GM19468 (cell line): ENCODE data around the gene PDCD2L.
"Not testable (repeated sequence)": the region's sequence is repeated elsewhere in the genome, so short reads cannot be mapped to it uniquely, and the experiment has no call there.

Experiments
- ATAC-seq: cut with Tn5 transposase; IDR thresholded peaks from one replicate; pipeline ENCODE4 v1.9.1; 2021; ENCODE audit warnings: mild to moderate bottlenecking, moderate library complexity, moderate number of reproducible peaks; ENCODE audit not compliant: unreplicated experiment; ENCODE audit errors: extremely low read depth

Gene PDCD2L

DNA sequence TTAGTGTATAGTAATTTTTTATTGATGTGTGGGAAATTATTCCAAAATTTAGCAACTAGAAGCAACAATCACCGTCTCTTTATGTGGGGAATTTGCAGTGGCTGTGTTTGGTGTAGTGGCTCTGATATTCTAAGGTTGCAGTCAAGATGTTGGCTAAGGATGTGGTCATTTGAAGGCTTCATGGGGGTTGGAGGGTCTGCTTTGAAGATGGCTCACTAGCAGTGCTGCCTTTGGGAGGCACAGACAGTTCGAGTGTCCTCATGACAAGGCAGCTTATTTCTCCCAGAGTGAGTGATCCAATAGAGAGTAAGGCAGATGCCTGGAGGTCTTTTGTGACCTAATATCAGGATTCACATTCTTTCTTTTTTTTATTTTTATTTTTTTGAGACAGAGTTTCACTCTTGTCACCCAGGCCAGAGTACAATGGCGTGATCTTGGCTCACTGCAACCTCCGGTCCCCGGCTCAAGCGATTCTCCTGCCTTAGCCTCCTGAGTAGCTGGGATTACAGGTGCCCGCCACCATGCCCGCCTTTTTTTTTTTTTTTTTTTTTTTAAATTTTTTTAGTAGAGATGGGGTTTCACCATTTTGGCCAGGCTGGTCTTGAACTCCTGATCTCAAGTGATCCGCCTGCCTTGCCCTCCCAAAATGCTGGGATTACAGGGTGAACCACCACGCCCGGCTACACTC, 30.5 kb upstream of the PDCD2L start:
- ATAC-seq = no peak

DNA sequence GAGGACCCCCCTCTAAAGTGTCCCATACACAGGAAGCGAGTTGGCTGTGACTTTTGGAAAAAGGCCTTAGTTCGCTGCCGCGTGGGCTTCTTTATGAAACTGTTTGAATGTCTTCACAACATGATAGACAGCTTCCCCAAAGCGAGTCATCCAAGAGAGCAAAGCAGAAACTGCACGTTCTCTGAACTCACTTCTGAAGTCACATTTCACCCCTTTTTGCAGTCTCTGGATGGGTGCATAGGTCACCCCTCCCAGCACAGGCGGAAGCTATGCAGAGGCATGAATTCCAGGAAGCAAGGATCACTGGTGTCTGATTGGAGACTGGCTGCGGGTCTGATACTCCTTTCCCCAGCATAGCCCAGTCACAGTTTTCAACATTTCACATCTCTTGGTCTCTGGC, 28.6 kb upstream of the PDCD2L start:
- ATAC-seq = no peak

DNA sequence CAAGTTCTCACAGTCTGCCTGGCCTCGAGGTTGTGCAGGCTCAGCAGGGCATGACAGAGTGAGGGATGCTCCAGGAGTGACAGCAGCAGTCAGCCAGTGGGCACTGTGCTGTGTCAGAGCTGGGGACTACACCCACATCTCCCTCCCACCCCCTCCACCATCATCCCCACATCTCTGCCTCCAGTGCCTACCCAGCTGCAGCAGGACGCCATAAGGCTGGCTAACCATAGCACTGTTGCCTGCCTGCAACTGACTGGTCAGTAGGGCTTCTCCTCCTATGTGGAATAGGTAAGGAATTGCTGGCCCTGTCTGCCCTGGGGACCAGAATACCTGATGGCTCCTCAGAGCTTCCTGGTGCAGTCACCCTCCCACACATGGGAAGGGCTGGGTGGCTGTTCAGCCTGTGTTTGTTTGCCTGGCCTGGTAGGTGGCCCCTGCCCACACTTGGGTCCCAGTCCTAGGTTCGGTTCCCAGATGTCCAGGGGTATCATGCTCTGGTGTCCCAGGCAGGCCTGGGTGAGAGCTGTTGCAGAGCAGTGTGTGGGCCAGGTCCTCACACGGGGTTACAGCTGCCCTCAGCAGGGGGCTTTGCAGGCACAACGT, 23.5 kb upstream of the PDCD2L start:
- no peak for ATAC-seq

DNA sequence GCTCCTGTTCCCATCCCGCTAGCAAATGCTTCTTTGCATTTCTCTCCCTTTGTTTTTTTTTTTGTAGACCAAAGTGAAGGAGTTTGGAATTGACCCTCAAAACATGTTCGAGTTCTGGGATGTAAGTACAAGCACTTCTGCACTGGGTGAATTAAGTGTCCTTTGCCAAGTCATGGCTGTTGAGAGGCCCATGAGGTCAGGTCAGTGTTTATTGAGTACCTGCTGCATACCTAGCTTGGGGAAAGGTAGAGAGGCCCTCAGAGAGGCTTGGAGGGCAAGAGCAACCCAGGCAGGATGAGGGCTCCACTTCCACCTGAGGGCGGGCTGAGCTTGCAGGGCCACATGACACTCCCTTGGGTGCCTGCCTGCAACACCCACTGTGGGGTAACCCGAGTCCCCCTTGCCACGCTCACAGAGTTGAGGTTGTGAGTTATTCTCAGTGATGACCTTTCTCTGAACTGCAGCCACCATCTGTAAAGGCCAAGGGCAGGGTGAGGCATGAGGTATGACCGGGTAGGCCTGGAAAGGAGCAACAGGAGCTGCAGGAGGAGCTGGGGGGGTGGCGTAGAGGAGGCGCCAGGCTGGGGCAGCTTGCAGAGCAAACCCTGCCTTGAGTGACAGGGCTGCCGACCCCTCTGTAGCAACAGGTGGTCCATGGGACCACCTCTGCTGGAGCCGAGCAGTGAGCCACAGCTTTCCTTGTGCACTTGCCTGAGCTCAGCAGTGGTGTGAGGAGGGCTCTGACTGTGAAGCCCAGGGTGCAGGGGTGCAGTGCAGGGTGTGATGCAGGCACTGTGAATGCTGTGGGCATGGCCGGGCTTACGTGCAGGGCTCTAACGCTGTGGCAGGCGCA, 22.6 kb upstream of the PDCD2L start:
- no peak for ATAC-seq

DNA sequence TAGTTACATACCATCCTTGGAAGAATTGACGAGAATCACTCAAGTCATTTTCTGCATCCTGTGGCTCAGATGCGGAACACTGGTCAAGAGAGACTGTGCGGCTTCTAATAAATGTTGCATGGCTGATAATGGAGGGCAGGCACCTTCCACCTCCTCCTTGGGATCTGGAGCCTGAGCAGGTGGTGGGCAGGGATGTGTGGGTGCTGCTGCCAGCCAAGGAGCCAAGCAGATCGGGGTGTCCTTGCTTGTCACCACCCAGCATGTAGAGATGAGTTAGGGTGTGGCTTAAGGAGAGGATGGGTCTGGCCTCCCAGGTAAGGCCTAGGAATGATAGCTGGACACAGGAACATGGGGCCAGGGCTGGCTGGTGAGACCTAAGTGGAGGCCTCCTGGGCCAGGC, 21.7 kb upstream of the PDCD2L start:
- no peak for ATAC-seq

DNA sequence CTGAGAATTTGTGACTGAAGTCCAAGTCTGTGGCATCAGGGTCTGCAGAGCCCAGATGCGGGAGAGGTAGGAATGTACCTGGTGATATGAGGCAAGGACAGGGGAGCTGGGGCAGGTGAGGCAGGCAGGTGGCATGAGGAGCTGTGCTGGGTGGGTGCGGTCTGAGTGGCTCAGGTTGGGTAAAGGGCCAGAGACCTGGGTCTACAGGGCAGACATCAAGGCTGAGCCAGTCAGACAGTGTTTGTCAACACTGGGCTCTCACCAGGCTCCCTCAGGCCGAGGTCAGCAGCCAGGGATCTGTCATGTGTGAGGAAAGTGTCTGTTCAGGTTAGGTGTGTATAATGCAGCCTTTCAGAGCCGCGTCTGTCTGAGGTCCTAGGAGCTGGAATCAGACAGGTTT, 20.6 kb upstream of the PDCD2L start:
- no peak for ATAC-seq

DNA sequence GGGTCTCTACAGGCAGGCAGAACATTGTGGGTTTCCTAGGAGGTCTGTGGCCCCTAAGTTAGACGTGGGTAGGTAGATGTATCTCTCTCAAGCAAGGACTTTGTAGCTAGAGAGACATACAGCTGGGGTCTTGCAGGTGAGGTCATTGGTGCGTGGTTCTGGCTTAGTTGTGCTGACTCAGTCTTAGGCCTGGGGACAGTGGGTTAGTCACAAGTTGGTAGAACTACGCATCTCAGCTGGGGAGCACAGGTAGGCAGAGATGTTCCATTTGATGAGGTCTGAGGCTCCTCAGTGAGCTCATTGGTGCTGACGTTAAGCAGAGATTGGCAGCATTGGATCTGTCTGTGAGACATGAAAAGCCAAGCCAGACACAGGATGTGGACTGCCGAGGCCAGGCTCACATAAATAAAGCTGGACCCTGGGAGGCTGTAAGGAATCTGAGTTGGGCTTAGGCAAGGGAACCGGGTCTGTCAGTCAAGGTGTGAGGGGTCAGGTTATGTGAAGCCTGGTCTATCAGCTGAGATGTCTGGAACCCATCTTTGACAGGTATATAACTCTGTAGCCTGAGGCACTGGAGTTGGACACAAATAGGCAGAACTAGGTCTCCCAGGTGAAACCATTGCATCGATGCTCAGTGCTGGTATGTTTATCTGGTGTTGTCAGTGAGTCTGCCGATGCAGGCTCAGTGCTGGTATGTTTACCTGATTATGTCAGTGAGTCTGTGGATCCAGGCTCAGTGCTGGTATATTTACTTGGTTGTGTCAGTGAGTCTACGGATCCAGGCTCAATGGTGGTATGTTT, 17.4 kb upstream of the PDCD2L start:
- no peak for ATAC-seq

DNA sequence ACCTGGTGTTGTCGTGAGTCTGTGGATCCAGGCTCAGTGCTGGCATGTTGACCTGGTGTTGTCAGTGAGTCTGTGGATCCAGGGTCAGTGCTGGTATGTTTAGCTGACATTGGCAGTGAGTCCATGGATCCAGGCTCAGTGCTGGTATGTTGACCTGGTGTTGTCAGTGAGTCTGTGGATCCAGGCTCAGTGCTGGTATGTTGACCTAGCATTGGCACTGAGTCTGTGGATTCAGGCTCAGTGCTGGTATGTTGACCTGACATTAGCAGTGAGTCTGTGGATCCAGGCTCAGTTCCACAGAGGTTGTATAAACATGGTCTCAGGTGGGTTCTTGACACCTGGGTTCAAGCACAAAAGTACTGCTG, 16.8 kb upstream of the PDCD2L start:
- ATAC-seq = no peak

DNA sequence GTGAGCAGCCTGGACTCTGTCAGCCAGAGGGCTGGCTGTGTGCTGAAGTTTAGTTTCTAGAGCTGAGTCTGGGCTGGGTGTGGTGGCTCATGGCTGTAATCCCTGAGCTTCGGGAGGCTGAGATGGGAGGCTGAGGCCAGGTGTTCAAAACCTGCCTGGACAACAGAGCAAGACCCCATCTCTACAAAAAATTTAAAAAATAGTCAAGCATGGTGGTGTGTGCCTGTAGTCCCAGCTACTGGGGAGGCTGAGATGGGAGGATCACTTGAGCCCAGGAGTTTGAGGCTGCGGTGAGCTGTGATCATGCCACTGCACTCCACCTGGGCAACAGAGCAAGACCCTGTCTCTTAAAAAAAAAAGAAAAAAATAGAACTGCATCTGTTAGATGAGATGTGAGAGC, 15.5 kb upstream of the PDCD2L start:
- not testable (repeated sequence) for ATAC-seq

DNA sequence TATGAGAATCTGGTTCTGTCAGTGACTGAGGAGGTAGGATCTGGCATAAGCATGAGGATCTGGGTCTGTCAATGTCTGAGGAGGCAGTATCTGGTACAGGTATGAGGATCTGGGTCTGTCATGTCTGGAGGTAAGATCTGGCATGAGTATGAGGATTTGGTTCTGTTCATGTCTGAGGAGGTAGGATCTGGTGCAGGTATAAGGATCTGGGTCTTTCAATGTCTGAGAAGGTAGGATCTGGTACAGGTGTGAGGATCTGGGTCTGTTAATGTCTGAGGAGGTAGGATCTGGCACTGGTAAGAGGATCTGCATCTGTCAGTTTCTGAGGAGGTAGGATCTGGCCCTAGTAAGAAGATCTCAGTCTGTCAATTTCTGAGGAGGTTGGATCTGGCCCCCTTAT, 12.4 kb upstream of the PDCD2L start:
- no peak for ATAC-seq

DNA sequence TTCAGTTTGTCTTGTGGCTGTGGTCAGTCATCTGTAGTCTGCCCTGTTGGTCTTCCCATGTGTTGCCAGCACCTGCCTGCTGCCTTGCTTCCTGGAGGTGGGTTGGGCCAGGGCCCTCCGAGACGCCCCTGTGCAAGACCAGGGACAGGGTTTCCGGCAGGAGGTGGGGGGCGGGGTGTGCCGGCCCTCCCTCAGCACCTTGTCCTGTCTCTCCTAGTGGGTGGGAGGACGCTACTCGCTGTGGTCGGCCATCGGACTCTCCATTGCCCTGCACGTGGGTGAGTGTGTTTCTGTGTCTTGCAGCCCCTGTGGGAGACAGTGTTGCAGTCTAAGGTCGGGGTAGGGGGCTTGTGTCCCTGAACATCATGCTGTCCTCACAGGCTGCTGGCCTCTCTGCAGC, 11.2 kb upstream of the PDCD2L start:
- ATAC-seq = no peak

DNA sequence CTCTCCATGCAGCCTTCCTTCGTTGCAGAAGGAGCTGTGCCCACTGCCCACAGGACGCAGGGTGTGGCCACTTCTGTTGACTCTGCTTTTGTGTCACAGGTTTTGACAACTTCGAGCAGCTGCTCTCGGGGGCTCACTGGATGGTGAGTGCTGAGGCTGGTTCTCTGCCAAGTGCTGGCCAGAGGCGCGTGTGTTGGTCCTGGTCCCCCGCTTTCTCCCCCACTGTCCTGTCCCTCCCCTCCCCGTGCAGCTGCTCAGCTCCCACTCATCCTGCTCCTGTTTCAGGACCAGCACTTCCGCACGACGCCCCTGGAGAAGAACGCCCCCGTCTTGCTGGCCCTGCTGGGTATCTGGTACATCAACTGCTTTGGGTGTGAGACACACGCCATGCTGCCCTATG, 10.6 kb upstream of the PDCD2L start:
- no peak for ATAC-seq

DNA sequence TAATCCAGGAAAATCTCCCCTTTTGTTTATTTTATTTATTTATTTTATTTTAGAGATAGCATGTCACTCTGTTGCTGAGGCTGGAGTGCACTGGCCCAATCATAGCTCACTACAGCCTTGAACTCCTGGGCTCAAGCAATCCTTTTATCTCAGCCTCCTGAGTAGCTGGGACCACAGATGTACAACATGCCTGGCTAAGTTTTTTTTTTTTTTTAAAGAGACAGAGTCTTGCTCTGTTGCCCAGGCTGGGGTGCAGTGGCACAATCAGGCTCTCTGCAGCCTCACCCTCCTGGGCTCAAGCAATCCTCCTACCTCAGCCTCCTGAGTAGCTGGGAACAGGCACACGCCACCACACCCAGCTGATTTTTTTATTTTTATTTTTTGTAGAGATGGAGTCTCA, 6.3 kb upstream of the PDCD2L start:
- ATAC-seq = no peak

DNA sequence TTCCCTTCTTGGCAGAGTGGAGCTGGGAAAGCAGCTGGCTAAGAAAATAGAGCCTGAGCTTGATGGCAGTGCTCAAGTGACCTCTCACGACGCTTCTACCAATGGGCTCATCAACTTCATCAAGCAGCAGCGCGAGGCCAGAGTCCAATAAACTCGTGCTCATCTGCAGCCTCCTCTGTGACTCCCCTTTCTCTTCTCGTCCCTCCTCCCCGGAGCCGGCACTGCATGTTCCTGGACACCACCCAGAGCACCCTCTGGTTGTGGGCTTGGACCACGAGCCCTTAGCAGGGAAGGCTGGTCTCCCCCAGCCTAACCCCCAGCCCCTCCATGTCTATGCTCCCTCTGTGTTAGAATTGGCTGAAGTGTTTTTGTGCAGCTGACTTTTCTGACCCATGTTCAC, 4.3 kb upstream of the PDCD2L start:
- ATAC-seq = no peak

DNA sequence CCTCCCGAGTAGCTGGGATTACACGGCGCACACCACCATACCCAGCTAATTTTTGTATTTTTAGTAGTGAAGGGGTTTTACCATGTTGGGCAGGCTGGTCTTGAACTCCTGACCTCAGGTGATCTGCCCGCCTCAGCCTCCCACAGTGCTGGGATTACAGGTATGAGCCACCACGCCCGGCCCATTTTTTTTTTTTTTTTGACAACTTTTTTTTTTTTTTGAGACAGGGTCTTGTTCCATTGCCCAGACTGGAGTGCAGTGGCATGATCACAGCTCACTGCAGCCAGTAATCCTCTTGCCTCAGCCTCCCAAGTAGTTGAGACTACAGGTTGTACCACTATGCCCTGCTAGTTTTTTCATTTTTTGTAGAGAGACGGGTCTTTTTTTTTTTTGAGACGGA, 3.4 kb upstream of the PDCD2L start:
- not testable (repeated sequence) for ATAC-seq

DNA sequence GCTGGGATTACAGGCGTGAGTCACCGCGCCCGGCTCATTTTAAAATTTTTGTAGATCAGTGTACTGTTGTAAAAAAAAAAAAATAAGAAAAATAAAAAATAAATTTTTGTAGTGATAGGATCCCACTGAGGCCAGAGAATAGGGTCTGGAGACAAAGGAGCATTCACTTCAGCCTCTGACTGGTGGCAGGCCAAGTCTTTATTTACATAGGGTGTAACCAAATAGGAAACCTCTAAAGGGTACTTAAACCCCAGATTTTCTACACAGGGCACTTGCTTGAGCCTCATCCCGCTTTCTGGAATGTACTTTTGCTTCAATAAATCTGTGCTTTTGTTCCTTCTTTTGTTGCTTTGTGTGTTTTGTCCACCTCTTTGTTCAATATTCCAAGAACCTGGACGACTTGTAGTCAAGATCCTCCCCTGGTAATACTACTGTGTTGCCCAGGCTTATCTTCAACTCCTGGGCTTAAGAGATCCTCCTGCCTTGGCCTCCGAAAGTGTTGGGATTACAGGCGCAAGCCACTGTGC, 2.1 kb upstream of the PDCD2L start:
- ATAC-seq = no peak

DNA sequence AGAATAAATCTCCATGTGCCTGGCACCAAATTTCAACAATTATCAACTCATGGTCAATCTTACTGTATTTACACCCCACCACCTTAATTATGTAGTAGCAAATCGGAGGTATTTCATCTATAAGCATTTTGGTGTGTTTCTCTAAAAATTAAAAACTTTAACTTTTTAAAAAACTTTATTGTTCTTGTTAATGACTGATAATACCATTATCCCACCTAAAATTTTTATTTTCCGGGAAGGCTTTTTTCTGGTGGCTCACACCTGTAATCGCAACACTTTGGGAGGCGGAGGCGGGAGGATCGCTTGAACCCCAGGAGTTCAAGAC, 453 bp upstream of the PDCD2L start:
- no peak for ATAC-seq

DNA sequence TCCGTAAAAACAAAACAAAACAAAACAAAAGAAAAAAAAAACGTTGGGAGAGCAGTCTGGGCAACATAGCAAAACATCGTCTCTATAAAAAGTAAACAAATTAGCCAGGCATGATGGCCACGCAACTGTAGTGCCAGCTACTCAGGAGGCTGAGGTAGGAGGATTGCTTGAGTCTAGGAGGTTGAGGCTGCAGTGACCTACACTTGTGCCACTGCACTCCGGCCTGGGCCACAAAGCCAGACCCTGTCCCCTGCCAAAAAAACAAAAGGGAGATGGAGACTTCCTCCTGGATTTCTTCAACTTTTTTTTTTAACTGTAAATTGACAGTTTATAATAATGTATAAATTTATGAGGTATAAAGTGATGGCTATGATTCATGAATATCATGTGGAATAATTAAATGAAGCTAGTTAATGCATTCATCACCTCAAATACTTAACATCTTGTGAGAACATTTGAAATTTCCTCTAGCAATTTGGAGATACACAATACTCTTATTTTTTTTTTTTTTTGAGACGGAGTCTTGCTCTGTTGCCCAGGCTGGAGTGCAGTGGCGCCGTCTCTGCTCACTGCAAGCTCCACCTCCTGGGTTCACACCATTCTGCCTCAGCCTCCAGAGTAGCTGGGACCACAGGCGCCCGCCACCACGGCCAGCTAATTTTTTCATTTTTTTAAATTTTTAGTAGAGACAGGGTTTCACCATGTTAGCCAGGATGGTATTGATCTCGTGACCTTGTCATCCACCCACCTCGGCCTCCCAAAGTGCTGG, 1.9 kb downstream of the PDCD2L start:
- no peak for ATAC-seq

DNA sequence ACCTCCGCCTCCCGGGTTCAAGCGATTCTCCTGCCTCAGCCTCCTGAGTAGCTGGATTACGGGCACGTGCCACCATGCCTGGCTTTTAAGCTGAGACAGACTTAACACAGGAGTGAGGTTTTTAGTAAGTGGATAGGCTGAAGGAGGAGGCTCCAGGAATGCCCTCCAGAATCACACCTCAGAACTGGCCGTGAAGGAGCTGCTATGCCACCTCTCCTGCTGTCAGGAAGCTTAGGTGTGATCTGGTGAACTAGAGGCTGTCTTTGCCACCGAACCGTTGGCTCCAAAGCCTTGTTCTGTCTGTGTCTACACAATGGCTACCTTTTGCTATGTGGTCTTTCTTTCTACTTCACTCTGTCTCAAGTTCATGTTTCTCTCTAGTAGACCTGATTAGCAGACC, 4.2 kb downstream of the PDCD2L start:
- ATAC-seq = no peak
